ENCODE measurements around the gene PJA2.
"Not testable (repeated sequence)": the region's sequence is repeated elsewhere in the genome, so short reads cannot be mapped to it uniquely, and the experiment has no call there.

The PJA2 gene

DNA sequence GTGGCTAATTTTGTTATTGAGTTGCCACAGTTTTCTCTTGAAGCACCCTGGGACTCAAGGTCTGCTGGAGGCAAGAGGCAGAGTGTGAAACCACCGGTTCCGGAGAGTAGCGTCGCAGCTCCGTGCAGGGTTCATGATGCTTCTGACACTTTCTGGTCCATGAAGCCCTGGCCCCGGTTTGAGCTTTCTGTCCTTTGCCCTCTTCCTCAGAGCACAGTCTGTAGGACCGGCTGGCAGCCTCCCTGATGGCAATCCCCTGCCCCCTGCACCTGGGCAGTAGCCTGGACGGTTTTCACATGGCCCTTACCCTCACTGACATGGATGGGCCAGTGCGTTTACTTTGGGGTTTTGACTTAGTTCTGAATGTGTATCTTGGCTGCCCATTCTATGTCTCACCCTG, 111.9 kb downstream of the PJA2 start:
- H3K27ac ChIP-seq: no peak overlapping the region
- no peaks in the 10 kb centered on the region for H3K36me3 ChIP-seq (ENCODE audit: insufficient read depth)
- no peaks in the 10 kb centered on the region for H4K20me1 ChIP-seq (ENCODE audit: insufficient read depth)
- TF ChIP-seq, protein P1, sequence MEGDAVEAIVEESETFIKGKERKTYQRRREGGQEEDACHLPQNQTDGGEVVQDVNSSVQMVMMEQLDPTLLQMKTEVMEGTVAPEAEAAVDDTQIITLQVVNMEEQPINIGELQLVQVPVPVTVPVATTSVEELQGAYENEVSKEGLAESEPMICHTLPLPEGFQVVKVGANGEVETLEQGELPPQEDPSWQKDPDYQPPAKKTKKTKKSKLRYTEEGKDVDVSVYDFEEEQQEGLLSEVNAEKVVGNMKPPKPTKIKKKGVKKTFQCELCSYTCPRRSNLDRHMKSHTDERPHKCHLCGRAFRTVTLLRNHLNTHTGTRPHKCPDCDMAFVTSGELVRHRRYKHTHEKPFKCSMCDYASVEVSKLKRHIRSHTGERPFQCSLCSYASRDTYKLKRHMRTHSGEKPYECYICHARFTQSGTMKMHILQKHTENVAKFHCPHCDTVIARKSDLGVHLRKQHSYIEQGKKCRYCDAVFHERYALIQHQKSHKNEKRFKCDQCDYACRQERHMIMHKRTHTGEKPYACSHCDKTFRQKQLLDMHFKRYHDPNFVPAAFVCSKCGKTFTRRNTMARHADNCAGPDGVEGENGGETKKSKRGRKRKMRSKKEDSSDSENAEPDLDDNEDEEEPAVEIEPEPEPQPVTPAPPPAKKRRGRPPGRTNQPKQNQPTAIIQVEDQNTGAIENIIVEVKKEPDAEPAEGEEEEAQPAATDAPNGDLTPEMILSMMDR (conservative IDR thresholded peaks at IDR 0.05; ENCODE audit: low read depth, low read length): no peak
- no peak overlapping the region for H3K4me3 ChIP-seq (IDR thresholded peaks at IDR 0.05; ENCODE audit: insufficient read depth, low read depth, low read length)
- no peak overlapping the region for H2AFZ ChIP-seq (ENCODE audit: low read depth)
- no peaks in the 10 kb centered on the region for H3K79me2 ChIP-seq (ENCODE audit: insufficient read depth, low read depth)
- H3K27me3 ChIP-seq (ENCODE audit: insufficient read depth, low read depth): no peaks in the 10 kb centered on the region
- H3K9ac ChIP-seq: no peak overlapping the region
- H3K4me2 ChIP-seq: no peak overlapping the region
- no peaks in the 10 kb centered on the region for H3K4me1 ChIP-seq (ENCODE audit: low read depth, poor library complexity, severe bottlenecking)

GRCh38 chr5:109291090-109291489, 118.7 kb downstream of the PJA2 start:
- TF ChIP-seq, protein P1 (conservative IDR thresholded peaks at IDR 0.05; ENCODE audit: low read depth, low read length): no peak

DNA sequence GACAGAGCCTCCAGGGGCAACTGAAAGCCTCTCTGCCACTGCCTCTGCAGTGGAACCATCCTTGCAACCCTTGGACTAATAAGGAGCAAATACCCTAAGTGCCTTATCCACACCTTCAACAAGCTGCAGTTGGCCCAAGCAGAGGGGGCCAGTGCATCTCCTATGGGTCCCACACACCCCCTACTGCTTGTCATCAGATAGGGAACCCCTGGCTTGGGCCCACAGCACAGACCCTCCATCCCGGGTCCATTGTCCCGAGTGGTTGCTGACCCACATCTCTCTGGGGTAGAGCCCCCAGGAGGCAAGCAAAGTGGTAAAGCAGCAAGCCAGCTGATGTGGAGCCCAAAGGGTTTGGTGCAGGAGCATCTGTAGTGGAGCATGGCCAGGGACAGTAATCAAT, 119.5 kb downstream of the PJA2 start:
- H3K27ac ChIP-seq: no peak overlapping the region
- no peak overlapping the region for H2AFZ ChIP-seq (ENCODE audit: low read depth)
- no peaks in the 10 kb centered on the region for H3K4me1 ChIP-seq (ENCODE audit: low read depth, poor library complexity, severe bottlenecking)
- H3K4me3 ChIP-seq (IDR thresholded peaks at IDR 0.05; ENCODE audit: insufficient read depth, low read depth, low read length): no peak overlapping the region
- no peaks in the 10 kb centered on the region for H3K27me3 ChIP-seq (ENCODE audit: insufficient read depth, low read depth)
- no peaks in the 10 kb centered on the region for H3K79me2 ChIP-seq (ENCODE audit: insufficient read depth, low read depth)
- H4K20me1 ChIP-seq (ENCODE audit: insufficient read depth): no peaks in the 10 kb centered on the region
- TF ChIP-seq, protein P1 (conservative IDR thresholded peaks at IDR 0.05; ENCODE audit: low read depth, low read length): no peak
- H3K9ac ChIP-seq: no peak overlapping the region
- no peak overlapping the region for H3K4me2 ChIP-seq
- H3K36me3 ChIP-seq (ENCODE audit: insufficient read depth): no peaks in the 10 kb centered on the region

More at GRCh38 chr5:109291090-109291489, 118.7 kb downstream of the PJA2 start:
- Histone ChIP-seq H3K79me2 (ENCODE audit: insufficient read depth, low read depth) (no peaks in the 10 kb centered on the region), H3K4me1 (ENCODE audit: low read depth, poor library complexity, severe bottlenecking) (no peaks in the 10 kb centered on the region), H3K27ac (no peak overlapping the region), H3K4me3 (IDR thresholded peaks at IDR 0.05; ENCODE audit: insufficient read depth, low read depth, low read length) (no peak overlapping the region), H3K9ac (no peak overlapping the region), H3K36me3 (ENCODE audit: insufficient read depth) (no peaks in the 10 kb centered on the region), H3K4me2 (no peak overlapping the region), H4K20me1 (ENCODE audit: insufficient read depth) (no peaks in the 10 kb centered on the region), H3K27me3 (ENCODE audit: insufficient read depth, low read depth) (no peaks in the 10 kb centered on the region), H2AFZ (ENCODE audit: low read depth) (no peak overlapping the region)

DNA sequence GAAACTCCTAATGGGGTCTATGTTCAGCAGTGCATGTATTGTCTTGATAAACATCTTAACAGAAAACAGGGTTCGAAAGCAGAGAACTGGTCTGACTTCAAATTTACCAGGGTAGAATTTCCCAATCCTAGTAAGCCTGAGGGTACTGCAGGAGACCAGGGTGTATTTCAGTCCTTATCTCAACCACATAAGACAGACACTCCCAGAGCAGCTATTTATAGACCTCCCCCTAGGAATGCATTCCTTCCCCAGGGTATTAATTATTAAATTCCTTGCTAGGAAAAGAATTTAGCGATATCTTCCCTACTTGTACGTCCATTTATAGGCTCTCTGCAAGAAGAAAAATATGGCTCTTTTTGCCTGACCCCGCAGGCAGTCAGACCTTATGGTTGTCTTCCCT, 123.1 kb downstream of the PJA2 start:
- not testable (repeated sequence) for H3K27me3 ChIP-seq (ENCODE audit: insufficient read depth, low read depth); H3K79me2 ChIP-seq (ENCODE audit: insufficient read depth, low read depth); H3K27ac ChIP-seq; H4K20me1 ChIP-seq (ENCODE audit: insufficient read depth); H2AFZ ChIP-seq (ENCODE audit: low read depth); H3K4me1 ChIP-seq (ENCODE audit: low read depth, poor library complexity, severe bottlenecking); H3K4me3 ChIP-seq (IDR thresholded peaks at IDR 0.05; ENCODE audit: insufficient read depth, low read depth, low read length); H3K36me3 ChIP-seq (ENCODE audit: insufficient read depth); H3K4me2 ChIP-seq; H3K9ac ChIP-seq
